Measurements from ENCODE around the gene BACH2. TPM values are rescaled to one million over a fixed set of nuclear protein-coding genes. Genes with fewer than 3 reads are reported as not detected.

Gene BACH2
- total and polyA plus RNA-seq, 2 experiments from 2014 or later, result under 0.01 TPM; not detected in 1

- Histone ChIP-seq H3K4me1 (ENCODE audit: insufficient read depth) (no peaks in the 10 kb centered on the region), H3K27ac (no peak overlapping the region)
These were observed 118.9 kb downstream of the BACH2 start for GRCh38 chr6:90177544-90178383.

GRCh38 chr6:90175627-90176538 lies 120.8 kb downstream of the BACH2 start:
- no peaks in the 10 kb centered on the region for H3F3A ChIP-seq (ENCODE audit: insufficient read depth)
- H3K4me2 ChIP-seq (ENCODE audit: unreplicated experiment), result no peak overlapping the region
- 77 to 78% methylated on average over 8 of the region's 8 CpGs for WGBS, 2 experiments (ENCODE audit: low coverage in 1 of 2, low lambda C conversion rate in 2 of 2, missing lambda C conversion rate in 2 of 2)
- peaks cover 17% of the 10 kb centered on the region for H3K27me3 ChIP-seq (replicated peaks; ENCODE audit: insufficient read depth)
- no peaks in the 10 kb centered on the region for H3K9me2 ChIP-seq (ENCODE audit: insufficient read depth)
- H3K4me3 ChIP-seq, result no peak overlapping the region
- no peaks in the 10 kb centered on the region for H3K36me3 ChIP-seq (ENCODE audit: low read depth)
- no peak overlapping the region for H3K9ac ChIP-seq
- in situ Hi-C loops (cut with MboI), result no loop called here
- H3K79me2 ChIP-seq (ENCODE audit: insufficient read depth), result no peaks in the 10 kb centered on the region
- no peak for DNase-seq
- TF ChIP-seq EZH2 (IDR thresholded peaks at IDR 0.05; ENCODE audit: insufficient read depth, poor library complexity, severe bottlenecking), result no peak
- TF ChIP-seq EZH2phosphoT487 (IDR thresholded peaks at IDR 0.05; ENCODE audit: insufficient read depth, low read depth), result no peak
- H3K27ac ChIP-seq, result no peak overlapping the region
- H3K4me1 ChIP-seq (ENCODE audit: insufficient read depth), result no peaks in the 10 kb centered on the region
- H3K9me3 ChIP-seq (ENCODE audit: low read depth), result no peaks in the 10 kb centered on the region
- no peaks in the 10 kb centered on the region for H4K20me1 ChIP-seq (ENCODE audit: insufficient read depth)
- H2AFZ ChIP-seq, result no peak overlapping the region

More at GRCh38 chr6:90177544-90178383, 118.9 kb downstream of the BACH2 start:
- H3K9ac ChIP-seq, result no peak overlapping the region
- no peaks in the 10 kb centered on the region for H3F3A ChIP-seq (ENCODE audit: insufficient read depth)
- no peak overlapping the region for H2AFZ ChIP-seq
- TF ChIP-seq EZH2phosphoT487 (IDR thresholded peaks at IDR 0.05; ENCODE audit: insufficient read depth, low read depth), result no peak
- TF ChIP-seq EZH2 (IDR thresholded peaks at IDR 0.05; ENCODE audit: insufficient read depth, poor library complexity, severe bottlenecking), result no peak
- H3K79me2 ChIP-seq (ENCODE audit: insufficient read depth), result no peaks in the 10 kb centered on the region
- no peaks in the 10 kb centered on the region for H3K9me3 ChIP-seq (ENCODE audit: low read depth)
- H3K4me3 ChIP-seq, result no peak overlapping the region
- H3K36me3 ChIP-seq (ENCODE audit: low read depth), result no peaks in the 10 kb centered on the region
- in situ Hi-C loops (cut with MboI), result no loop called here
- WGBS, 2 experiments (ENCODE audit: low coverage in 1 of 2, low lambda C conversion rate in 2 of 2, missing lambda C conversion rate in 2 of 2), result 79 to 86% methylated on average over 11 of the region's 11 CpGs
- H4K20me1 ChIP-seq (ENCODE audit: insufficient read depth), result no peaks in the 10 kb centered on the region
- H3K27me3 ChIP-seq (replicated peaks; ENCODE audit: insufficient read depth), result peaks cover 16% of the 10 kb centered on the region
- DNase-seq, result no peak
- no peaks in the 10 kb centered on the region for H3K9me2 ChIP-seq (ENCODE audit: insufficient read depth)
- no peak overlapping the region for H3K4me2 ChIP-seq (ENCODE audit: unreplicated experiment)

- H3K4me3 ChIP-seq, result no peak overlapping the region
- H3K9me2 ChIP-seq (ENCODE audit: insufficient read depth), result no peaks in the 10 kb centered on the region
- no peak for DNase-seq
- no peak overlapping the region for H3K9ac ChIP-seq
- H3K9me3 ChIP-seq (ENCODE audit: low read depth), result no peaks in the 10 kb centered on the region
- no peak overlapping the region for H3K27ac ChIP-seq
- in situ Hi-C loops (cut with MboI), result no loop called here
- H3K27me3 ChIP-seq (replicated peaks; ENCODE audit: insufficient read depth), result peaks cover 18% of the 10 kb centered on the region
- H3F3A ChIP-seq (ENCODE audit: insufficient read depth), result no peaks in the 10 kb centered on the region
- no peak overlapping the region for H2AFZ ChIP-seq
- H3K4me2 ChIP-seq (ENCODE audit: unreplicated experiment), result no peak overlapping the region
- no peaks in the 10 kb centered on the region for H3K36me3 ChIP-seq (ENCODE audit: low read depth)
- peaks cover 7% of the 10 kb centered on the region; the same call in 1 of the 2 replicates for H3K4me1 ChIP-seq (ENCODE audit: insufficient read depth)
- H3K79me2 ChIP-seq (ENCODE audit: insufficient read depth), result no peaks in the 10 kb centered on the region
- 68 to 74% methylated on average over 3 of the region's 3 CpGs for WGBS, 2 experiments (ENCODE audit: low coverage in 1 of 2, low lambda C conversion rate in 2 of 2, missing lambda C conversion rate in 2 of 2)
- H4K20me1 ChIP-seq (ENCODE audit: insufficient read depth), result no peaks in the 10 kb centered on the region
- no peak for TF ChIP-seq EZH2phosphoT487 (IDR thresholded peaks at IDR 0.05; ENCODE audit: insufficient read depth, low read depth)
- TF ChIP-seq EZH2 (IDR thresholded peaks at IDR 0.05; ENCODE audit: insufficient read depth, poor library complexity, severe bottlenecking), result no peak
These were observed 123.2 kb downstream of the BACH2 start for GRCh38 chr6:90173262-90173925.

DNA sequence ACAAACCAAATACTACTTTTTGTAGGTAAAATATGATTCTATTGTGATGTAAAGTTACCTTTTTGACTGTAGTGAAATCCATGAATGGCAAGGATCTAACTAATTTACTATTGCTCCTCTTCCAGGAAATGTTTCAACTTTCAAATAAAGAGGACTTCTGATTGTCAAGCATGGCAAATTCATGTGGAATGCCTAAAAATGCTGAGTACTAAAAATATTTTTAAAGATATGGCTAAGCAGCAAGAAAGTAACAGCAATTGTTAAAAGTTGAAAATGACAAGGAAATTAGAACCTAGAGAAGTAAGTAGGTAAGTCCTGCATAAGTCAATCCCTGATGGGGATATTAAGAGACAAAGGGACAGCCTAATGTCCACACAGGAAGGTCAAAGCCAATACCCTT lies 126.0 kb downstream of the BACH2 start:
- no peaks in the 10 kb centered on the region for H3F3A ChIP-seq (ENCODE audit: insufficient read depth)
- no peak for TF ChIP-seq EZH2phosphoT487 (IDR thresholded peaks at IDR 0.05; ENCODE audit: insufficient read depth, low read depth)
- TF ChIP-seq EZH2 (IDR thresholded peaks at IDR 0.05; ENCODE audit: insufficient read depth, poor library complexity, severe bottlenecking), result no peak
- H3K36me3 ChIP-seq (ENCODE audit: low read depth), result no peaks in the 10 kb centered on the region
- H2AFZ ChIP-seq, result no peak overlapping the region
- H3K9me3 ChIP-seq (ENCODE audit: low read depth), result no peaks in the 10 kb centered on the region
- 0 out of 2 replicates have a peak, but pooled peaks cover 3% of the 10 kb centered on the region for H3K27me3 ChIP-seq (replicated peaks; ENCODE audit: insufficient read depth)
- H3K4me1 ChIP-seq (ENCODE audit: insufficient read depth), result peaks cover 7% of the 10 kb centered on the region; the same call in 1 of the 2 replicates
- no peaks in the 10 kb centered on the region for H4K20me1 ChIP-seq (ENCODE audit: insufficient read depth)
- H3K79me2 ChIP-seq (ENCODE audit: insufficient read depth), result no peaks in the 10 kb centered on the region
- H3K27ac ChIP-seq, result no peak overlapping the region
- H3K4me3 ChIP-seq, result no peak overlapping the region
- no peak overlapping the region for H3K4me2 ChIP-seq (ENCODE audit: unreplicated experiment)
- no peak overlapping the region for H3K9ac ChIP-seq
- in situ Hi-C loops (cut with MboI), result no loop called here
- H3K9me2 ChIP-seq (ENCODE audit: insufficient read depth), result no peaks in the 10 kb centered on the region
- DNase-seq, result no peak

All from GM23248 (cell line).